OCI-LY7 (cell line): ENCODE measurements around the gene DNM3. TPM values are rescaled to one million over a fixed set of nuclear protein-coding genes. Genes with fewer than 3 reads are reported as not detected.

Experiments
- BruUV-seq: library from RNA; stranded (reverse); fragments of 400-500 nt; replicated peaks from 2 replicates; lab custom pipeline; 2021; lab: Mats Ljungman, UMichigan
- CTCF ChIA-PET: fragments of 300-600 bp; sonication (Branson Sonifier 250); formaldehyde crosslinking; loops from one replicate; lab custom pipeline; 2022; ENCODE audit warnings: antibody characterized with exemption; ENCODE audit not compliant: unreplicated experiment; lab: Charles Lee
- POLR2A ChIA-PET: fragments of 300-600 bp; sonication (Branson Sonifier 250); formaldehyde crosslinking; loops from one replicate; lab custom pipeline; 2022; ENCODE audit warnings: antibody characterized with exemption; lab: Charles Lee
- DNase-seq: peaks from one replicate; pipeline ENCODE4 v3.0.0-alpha.2; 2015; ENCODE audit warnings: low spot score
- H2AFZ ChIP-seq: fragments of 200-600 bp; sonication (generic), shearing (Covaris generic); 2 replicates; pipeline ENCODE4 v1.6.1; 2014; ENCODE audit warnings: mild to moderate bottlenecking, antibody characterized with exemption, low read length, moderate library complexity
- H3K27ac ChIP-seq: fragments of 200-600 bp; sonication (generic); 2 replicates; pipeline ENCODE4 v1.5.1; 2014; ENCODE audit warnings: mixed run types, low read depth, mild to moderate bottlenecking, moderate library complexity, low read length, inconsistent platforms; ENCODE audit not compliant: poor library complexity, severe bottlenecking
- H3K36me3 ChIP-seq: fragments of 200-600 bp; sonication (generic); 2 replicates; pipeline ENCODE4 v1.6.1; 2014; ENCODE audit warnings: mild to moderate bottlenecking, antibody characterized with exemption, low read length, moderate library complexity, mixed read lengths; ENCODE audit not compliant: insufficient read depth
- H3K4me1 ChIP-seq: fragments of 200-600 bp; sonication (generic); 2 replicates; pipeline ENCODE4 v1.5.1; 2014; ENCODE audit warnings: mild to moderate bottlenecking, low read length; ENCODE audit not compliant: insufficient read depth, poor library complexity, severe bottlenecking
- H3K4me2 ChIP-seq: fragments of 200-600 bp; sonication (generic); 2 replicates; pipeline ENCODE4 v1.6.1; 2014; ENCODE audit warnings: mild to moderate bottlenecking, low read length
- H3K4me3 ChIP-seq: fragments of 200-600 bp; sonication (generic); 2 replicates; pipeline ENCODE4 v1.5.1; 2014; ENCODE audit warnings: mild to moderate bottlenecking, low read depth, low read length; ENCODE audit not compliant: poor library complexity, severe bottlenecking
- H3K79me2 ChIP-seq: fragments of 200-600 bp; sonication (generic); 2 replicates; pipeline ENCODE4 v1.6.1; 2016; ENCODE audit warnings: low read depth, mild to moderate bottlenecking, low read length, moderate library complexity, mixed read lengths; ENCODE audit not compliant: insufficient read depth
- H3K9me2 ChIP-seq: fragments of 200-600 bp; sonication (generic); 2 replicates; pipeline ENCODE4 v1.6.1; 2016; ENCODE audit warnings: mild to moderate bottlenecking, low read length, mixed read lengths; ENCODE audit not compliant: insufficient read depth
- H3K9me3 ChIP-seq: fragments of 200-600 bp; sonication (generic); 2 replicates; pipeline ENCODE4 v1.6.1; 2014; ENCODE audit warnings: mild to moderate bottlenecking, mixed run types, low read length, mixed read lengths
- H4K20me1 ChIP-seq: fragments of 200-600 bp; sonication (generic); 2 replicates; pipeline ENCODE4 v1.6.1; 2014; ENCODE audit warnings: mild to moderate bottlenecking, antibody characterized with exemption, low read length, moderate library complexity, mixed read lengths; ENCODE audit not compliant: insufficient read depth
- EZH2phosphoT487 ChIP-seq: fragments of 200-600 bp; sonication (generic); IDR thresholded peaks from 2 replicates; pipeline ENCODE4 v1.6.1; 2018; ENCODE audit warnings: low read depth, borderline replicate concordance, mild to moderate bottlenecking, mixed run types, antibody characterized with exemption, low read length, moderate library complexity, mixed read lengths
- intact Hi-C: fragments of 100-400 bp; cut with micrococcal nuclease; formaldehyde crosslinking; loops from one replicate; pipeline ENCODE4 v1.10.0; 2022; ENCODE audit not compliant: unreplicated experiment
- total RNA-seq, 2 experiments: library from RNA; depleted of rRNA in 1 of 2; stranded (reverse); fragments of >200 nt in 1 of 2; shearing (Covaris generic) in 1 of 2; gene quantifications; 2 replicates each; pipeline ENCODE4 v1.2.3, GENCODE V29; 2014 to 2022
- TF ChIP-seq, protein P1 (sequence below): fragments of 200-600 bp; sonication (generic); conservative IDR thresholded peaks from 2 replicates; pipeline ENCODE4 v1.5.1; 2014; ENCODE audit warnings: mild to moderate bottlenecking, antibody characterized with exemption, low read length, moderate library complexity, mixed read lengths

The DNM3 gene
- total RNA-seq, 2 experiments from 2014 or later = 0.47 to 0.61 TPM

DNA sequence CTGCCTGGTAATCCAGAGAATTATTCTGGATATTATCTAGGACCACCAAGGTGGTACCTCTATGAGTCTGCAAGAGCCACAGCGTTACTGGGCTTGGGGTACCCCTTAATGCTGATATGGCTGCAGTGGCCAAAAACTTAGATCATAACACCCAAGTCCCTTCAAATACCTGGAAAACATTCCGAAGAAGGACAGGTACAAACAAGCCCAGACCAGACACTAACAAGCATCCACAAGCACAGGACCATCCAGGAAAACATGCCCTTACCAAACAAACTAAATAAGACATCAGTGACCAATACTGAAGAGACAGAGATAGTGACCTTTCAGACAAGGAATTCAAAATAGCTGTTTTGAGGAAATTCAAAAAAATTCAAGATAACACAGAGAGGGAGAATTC is 582.0 kb downstream of the DNM3 start:
- intact Hi-C loops = no loop called here

DNA sequence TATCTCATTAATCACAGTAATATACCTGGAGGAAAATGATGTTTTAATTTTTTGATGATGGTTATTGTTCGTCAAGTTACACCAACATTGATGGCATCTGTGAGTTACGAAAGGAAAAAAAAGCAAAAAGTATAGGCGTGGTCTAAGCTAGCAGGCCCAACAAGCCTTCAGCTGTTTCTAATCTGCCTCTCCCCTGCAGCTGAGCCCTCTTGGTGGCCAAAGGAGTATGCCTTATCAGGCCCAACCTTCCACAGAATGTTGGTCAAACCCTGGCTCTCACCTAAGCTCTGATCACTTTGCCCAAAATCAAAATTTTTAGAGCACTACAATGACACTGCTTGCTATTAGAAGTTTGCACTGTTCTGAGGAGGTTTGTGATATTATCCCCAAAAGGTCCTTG is 584.0 kb downstream of the DNM3 start:
- no TSS peak for BruUV-seq
- H3K27ac ChIP-seq = no peak overlapping the region
- intact Hi-C loops = no loop called here
- H3K4me3 ChIP-seq = no peak overlapping the region
- H3K4me1 ChIP-seq = no peaks in the 10 kb centered on the region
- ChIA-PET CTCF (no interaction called here), POLR2A (interaction anchor here (1.6 kb wide), 1 partner anchor 9 kb away, joined by 5 read pairs; no protein-coding TSS in a partner anchor)
- peaks cover 9% of the 10 kb centered on the region; the same call in 1 of the 2 replicates for H4K20me1 ChIP-seq
- H3K9me2 ChIP-seq = no peaks in the 10 kb centered on the region
- TF ChIP-seq EZH2phosphoT487 = no peak
- TF ChIP-seq, protein P1, sequence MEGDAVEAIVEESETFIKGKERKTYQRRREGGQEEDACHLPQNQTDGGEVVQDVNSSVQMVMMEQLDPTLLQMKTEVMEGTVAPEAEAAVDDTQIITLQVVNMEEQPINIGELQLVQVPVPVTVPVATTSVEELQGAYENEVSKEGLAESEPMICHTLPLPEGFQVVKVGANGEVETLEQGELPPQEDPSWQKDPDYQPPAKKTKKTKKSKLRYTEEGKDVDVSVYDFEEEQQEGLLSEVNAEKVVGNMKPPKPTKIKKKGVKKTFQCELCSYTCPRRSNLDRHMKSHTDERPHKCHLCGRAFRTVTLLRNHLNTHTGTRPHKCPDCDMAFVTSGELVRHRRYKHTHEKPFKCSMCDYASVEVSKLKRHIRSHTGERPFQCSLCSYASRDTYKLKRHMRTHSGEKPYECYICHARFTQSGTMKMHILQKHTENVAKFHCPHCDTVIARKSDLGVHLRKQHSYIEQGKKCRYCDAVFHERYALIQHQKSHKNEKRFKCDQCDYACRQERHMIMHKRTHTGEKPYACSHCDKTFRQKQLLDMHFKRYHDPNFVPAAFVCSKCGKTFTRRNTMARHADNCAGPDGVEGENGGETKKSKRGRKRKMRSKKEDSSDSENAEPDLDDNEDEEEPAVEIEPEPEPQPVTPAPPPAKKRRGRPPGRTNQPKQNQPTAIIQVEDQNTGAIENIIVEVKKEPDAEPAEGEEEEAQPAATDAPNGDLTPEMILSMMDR = no peak
- H2AFZ ChIP-seq = no peak overlapping the region
- DNase-seq = no peak
- no peak overlapping the region for H3K4me2 ChIP-seq
- H3K9me3 ChIP-seq = no peaks in the 10 kb centered on the region
- H3K36me3 ChIP-seq = no peaks in the 10 kb centered on the region
- no peaks in the 10 kb centered on the region for H3K79me2 ChIP-seq

More for the DNA sequence above, 582.0 kb downstream of the DNM3 start:
- Histone ChIP-seq H3K4me2 (no peak overlapping the region), H3K4me3 (no peak overlapping the region), H3K36me3 (no peaks in the 10 kb centered on the region), H3K4me1 (no peaks in the 10 kb centered on the region), H3K9me2 (no peaks in the 10 kb centered on the region), H2AFZ (no peak overlapping the region), H4K20me1 (peaks cover under 1% of the 10 kb centered on the region; the same call in 1 of the 2 replicates), H3K9me3 (no peaks in the 10 kb centered on the region), H3K79me2 (no peaks in the 10 kb centered on the region), H3K27ac (no peak overlapping the region)
- TF ChIP-seq, protein P1 = no peak
- TF ChIP-seq EZH2phosphoT487 = no peak
- CTCF ChIA-PET = no interaction called here
- DNase-seq = no peak
- BruUV-seq = no TSS peak
- POLR2A ChIA-PET = interaction anchor here (0.5 to 0.6 kb wide), 2 partner anchors 260 to 345 kb away, joined by 3 to 5 read pairs; no protein-coding TSS in a partner anchor

DNA sequence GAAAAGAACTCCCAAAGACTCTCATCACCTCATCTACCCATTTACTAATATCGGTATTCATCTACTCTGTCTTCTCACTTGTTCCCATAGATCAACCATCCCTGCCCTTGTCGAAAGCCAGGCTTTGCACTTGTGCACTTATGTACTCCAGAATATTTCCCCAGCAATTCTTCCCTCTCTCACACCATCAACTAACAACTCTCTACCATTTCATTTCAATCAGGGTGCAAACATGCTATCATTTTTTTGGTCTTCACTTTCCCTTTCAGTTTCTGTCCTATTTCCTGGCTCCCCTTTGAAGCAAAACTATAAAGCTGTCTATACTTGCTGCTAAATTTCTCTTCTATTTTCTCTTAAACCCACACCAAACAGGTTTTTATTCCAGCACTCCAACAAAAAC is 585.9 kb downstream of the DNM3 start:
- DNase-seq = no peak
- TF ChIP-seq, protein P1 = no peak
- no peak for TF ChIP-seq EZH2phosphoT487
- Histone ChIP-seq H3K27ac (no peak overlapping the region), H3K4me1 (no peaks in the 10 kb centered on the region), H3K4me3 (no peak overlapping the region), H3K36me3 (no peaks in the 10 kb centered on the region), H4K20me1 (peaks cover 9% of the 10 kb centered on the region; the same call in 1 of the 2 replicates), H3K9me2 (no peaks in the 10 kb centered on the region), H3K9me3 (no peaks in the 10 kb centered on the region), H2AFZ (no peak overlapping the region), H3K79me2 (no peaks in the 10 kb centered on the region), H3K4me2 (no peak overlapping the region)
- intact Hi-C loops = no loop called here
- POLR2A ChIA-PET = no interaction called here
- no TSS peak for BruUV-seq
- CTCF ChIA-PET = no interaction called here
